Pons (tissue), 1 donor: ENCODE data around the gene JCAD.
"Not testable (repeated sequence)": the region's sequence is repeated elsewhere in the genome, so short reads cannot be mapped to it uniquely, and the experiment has no call there.

Experiments used
- DNase-seq: peaks from one replicate; pipeline ENCODE4 v3.0.0-alpha.2; 2016; ENCODE audit warnings: low spot score

The JCAD gene

GRCh38 chr10:29987471-29987870 lies 71.9 kb downstream of the JCAD start:
- DNase-seq = no peak

GRCh38 chr10:29982997-29983648 lies 76.3 kb downstream of the JCAD start:
- DNase-seq = no peak

GRCh38 chr10:29981510-29981909 lies 77.9 kb downstream of the JCAD start:
- no peak for DNase-seq

- no peak for DNase-seq
These were observed 79.3 kb downstream of the JCAD start for GRCh38 chr10:29980084-29980483.

- not testable (repeated sequence) for DNase-seq
These were observed 80.0 kb downstream of the JCAD start for GRCh38 chr10:29979421-29979779.

GRCh38 chr10:29977171-29977570 lies 82.2 kb downstream of the JCAD start:
- DNase-seq = no peak

- DNase-seq = no peak
These were observed 83.3 kb downstream of the JCAD start for GRCh38 chr10:29976134-29976533.

- no peak for DNase-seq
These were observed 84.6 kb downstream of the JCAD start for GRCh38 chr10:29974773-29975172.

GRCh38 chr10:29973921-29974320 lies 85.5 kb downstream of the JCAD start:
- no peak for DNase-seq

GRCh38 chr10:29970576-29970975 lies 88.8 kb downstream of the JCAD start:
- DNase-seq = no peak

- DNase-seq = no peak
These were observed 89.4 kb downstream of the JCAD start for GRCh38 chr10:29970012-29970396.

- no peak for DNase-seq
These were observed 90.0 kb downstream of the JCAD start for GRCh38 chr10:29969255-29970011.

GRCh38 chr10:29968585-29968984 lies 90.8 kb downstream of the JCAD start:
- no peak for DNase-seq

- no peak for DNase-seq
These were observed 93.1 kb downstream of the JCAD start for GRCh38 chr10:29966269-29966668.
